HEK293 (cell line): ENCODE measurements around the gene ZSWIM6.

ENCODE experiments used
- CTCF ChIA-PET: fragments of 350-600 bp; formaldehyde crosslinking; extraction: SDS; loops from one replicate; lab custom pipeline; 2021; ENCODE audit warnings: antibody characterized with exemption; lab: Yijun Ruan, JAX
- POLR2A ChIA-PET: fragments of 300-600 bp; formaldehyde crosslinking; extraction: SDS; loops from one replicate; lab custom pipeline; 2020; ENCODE audit warnings: antibody characterized with exemption, inconsistent platforms; lab: Yijun Ruan, JAX
- H3K27ac ChIP-seq: fragments of 200-500 bp; sonication (Bioruptor generic); 2 replicates; pipeline ENCODE4 v1.5.1; 2014; ENCODE audit warnings: low read depth, low read length, control low read depth, inconsistent platforms; ENCODE audit errors: extremely low read depth
- H3K36me3 ChIP-seq, 2 experiments: fragments of 200-500 bp in 1 of 2; sonication (Bioruptor generic) in 1 of 2; 1 replicate in 1 of 2; 2 replicates in 1 of 2; pipeline ENCODE4 v1.5.1; 2014 to 2017; ENCODE audit warnings: inconsistent platforms in 2 of 2, low read length in 2 of 2; ENCODE audit not compliant: control insufficient read depth in 2 of 2, insufficient read depth in 1 of 2
- H3K4me1 ChIP-seq: fragments of 200-500 bp; sonication (Bioruptor generic); 2 replicates; pipeline ENCODE4 v1.5.1; 2014; ENCODE audit warnings: mild to moderate bottlenecking, low read length, inconsistent platforms; ENCODE audit not compliant: control insufficient read depth, insufficient read depth
- H3K4me3 ChIP-seq: 2 replicates; pipeline ENCODE4 v1.5.1; 2011; ENCODE audit warnings: low read depth, mild to moderate bottlenecking, control low read depth, low read length, moderate library complexity
- H3K9me3 ChIP-seq: fragments of 200-500 bp; sonication (Bioruptor generic); 2 replicates; pipeline ENCODE4 v1.5.1; 2014; ENCODE audit warnings: low read depth, low read length, inconsistent platforms; ENCODE audit not compliant: control insufficient read depth, insufficient read depth
- GFI1B ChIP-seq: fragments of 450-650 bp; formaldehyde crosslinking; IDR thresholded peaks from 2 replicates; pipeline ENCODE4 v1.5.1; 2016; ENCODE audit warnings: missing biosample characterization, missing genetic modification characterization
- KLF8 ChIP-seq: fragments of 450-650 bp; formaldehyde crosslinking; IDR thresholded peaks from 2 replicates; pipeline ENCODE4 v1.5.1; 2016; ENCODE audit warnings: missing biosample characterization, missing genetic modification characterization
- MZF1 ChIP-seq: fragments of 450-650 bp; formaldehyde crosslinking; IDR thresholded peaks from 2 replicates; pipeline ENCODE4 v1.5.1; 2017; ENCODE audit warnings: missing biosample characterization, missing genetic modification characterization, borderline replicate concordance
- OSR2 ChIP-seq: fragments of 450-650 bp; formaldehyde crosslinking; IDR thresholded peaks from 2 replicates; pipeline ENCODE4 v1.5.1; 2016; ENCODE audit warnings: missing biosample characterization, missing genetic modification characterization
- PRDM6 ChIP-seq: fragments of 450-650 bp; formaldehyde crosslinking; IDR thresholded peaks from 2 replicates; pipeline ENCODE4 v1.5.1; 2017; ENCODE audit warnings: missing biosample characterization, missing genetic modification characterization
- SALL2 ChIP-seq: fragments of 450-650 bp; formaldehyde crosslinking; IDR thresholded peaks from 2 replicates; pipeline ENCODE4 v1.5.0; 2017; ENCODE audit warnings: missing biosample characterization, mild to moderate bottlenecking, missing genetic modification characterization, borderline replicate concordance
- YY2 ChIP-seq: fragments of 450-650 bp; formaldehyde crosslinking; IDR thresholded peaks from 2 replicates; pipeline ENCODE4 v1.5.1; 2016; ENCODE audit warnings: missing biosample characterization, missing genetic modification characterization
- ZBTB11 ChIP-seq: fragments of 450-650 bp; formaldehyde crosslinking; conservative IDR thresholded peaks from 2 replicates; pipeline ENCODE4 v1.5.1; 2016; ENCODE audit warnings: low read depth, missing biosample characterization, missing genetic modification characterization
- ZFP3 ChIP-seq: fragments of 450-650 bp; formaldehyde crosslinking; IDR thresholded peaks from 2 replicates; pipeline ENCODE4 v1.5.1; 2016; ENCODE audit warnings: low read depth, missing biosample characterization, missing genetic modification characterization
- ZFP41 ChIP-seq: fragments of 450-650 bp; formaldehyde crosslinking; IDR thresholded peaks from 2 replicates; pipeline ENCODE4 v1.5.1; 2016; ENCODE audit warnings: missing biosample characterization, missing genetic modification characterization, borderline replicate concordance
- ZNF10 ChIP-seq: fragments of 450-650 bp; formaldehyde crosslinking; IDR thresholded peaks from 2 replicates; pipeline ENCODE4 v1.5.1; 2017; ENCODE audit warnings: missing biosample characterization, missing genetic modification characterization
- ZNF140 ChIP-seq: fragments of 450-650 bp; formaldehyde crosslinking; IDR thresholded peaks from 2 replicates; pipeline ENCODE4 v1.5.1; 2016; ENCODE audit warnings: missing biosample characterization, missing genetic modification characterization
- ZNF155 ChIP-seq: fragments of 450-650 bp; formaldehyde crosslinking; IDR thresholded peaks from 2 replicates; pipeline ENCODE4 v1.5.1; 2016; ENCODE audit warnings: missing biosample characterization, missing genetic modification characterization
- ZNF202 ChIP-seq: fragments of 450-650 bp; formaldehyde crosslinking; IDR thresholded peaks from 2 replicates; pipeline ENCODE4 v1.5.1; 2016; ENCODE audit warnings: missing biosample characterization, missing genetic modification characterization, borderline replicate concordance
- ZNF266 ChIP-seq: fragments of 450-650 bp; formaldehyde crosslinking; IDR thresholded peaks from 2 replicates; pipeline ENCODE4 v1.5.1; 2016; ENCODE audit warnings: missing biosample characterization, missing genetic modification characterization, low read depth
- ZNF280D ChIP-seq: fragments of 450-650 bp; formaldehyde crosslinking; IDR thresholded peaks from 2 replicates; pipeline ENCODE4 v1.5.1; 2016; ENCODE audit warnings: missing biosample characterization, missing genetic modification characterization
- ZNF391 ChIP-seq: fragments of 450-650 bp; formaldehyde crosslinking; IDR thresholded peaks from 2 replicates; pipeline ENCODE4 v1.5.1; 2016; ENCODE audit warnings: low read depth, missing biosample characterization, missing genetic modification characterization, borderline replicate concordance
- ZNF394 ChIP-seq: fragments of 450-650 bp; formaldehyde crosslinking; IDR thresholded peaks from 2 replicates; pipeline ENCODE4 v1.5.1; 2016; ENCODE audit warnings: missing biosample characterization, missing genetic modification characterization, mild to moderate bottlenecking, moderate library complexity, borderline replicate concordance
- ZNF529 ChIP-seq: fragments of 450-650 bp; formaldehyde crosslinking; IDR thresholded peaks from 2 replicates; pipeline ENCODE4 v1.5.1; 2017; ENCODE audit warnings: missing genetic modification characterization, missing biosample characterization; ENCODE audit not compliant: insufficient replicate concordance
- ZNF548 ChIP-seq: fragments of 450-650 bp; formaldehyde crosslinking; IDR thresholded peaks from 2 replicates; pipeline ENCODE4 v1.5.1; 2016; ENCODE audit warnings: missing biosample characterization, missing genetic modification characterization
- ZNF610 ChIP-seq: fragments of 450-650 bp; formaldehyde crosslinking; IDR thresholded peaks from 2 replicates; pipeline ENCODE4 v1.5.1; 2016; ENCODE audit warnings: missing biosample characterization, missing genetic modification characterization, borderline replicate concordance
- ZNF658 ChIP-seq: fragments of 450-650 bp; formaldehyde crosslinking; IDR thresholded peaks from 2 replicates; pipeline ENCODE4; 2016; ENCODE audit warnings: missing biosample characterization, missing genetic modification characterization
- ZNF660 ChIP-seq: fragments of 450-650 bp; IDR thresholded peaks from 2 replicates; pipeline ENCODE4 v1.5.1; 2018; ENCODE audit warnings: missing biosample characterization, mild to moderate bottlenecking, missing genetic modification characterization
- ZNF701 ChIP-seq: fragments of 450-650 bp; formaldehyde crosslinking; IDR thresholded peaks from 2 replicates; pipeline ENCODE4 v1.5.1; 2016; ENCODE audit warnings: missing biosample characterization, missing genetic modification characterization
- ZNF768 ChIP-seq: fragments of 450-650 bp; formaldehyde crosslinking; IDR thresholded peaks from 2 replicates; pipeline ENCODE4 v1.5.1; 2018; ENCODE audit warnings: missing biosample characterization, mild to moderate bottlenecking, missing genetic modification characterization

Gene ZSWIM6

GRCh38 chr5:61523997-61524396 is 191.9 kb downstream of the ZSWIM6 start:
- POLR2A ChIA-PET: no interaction called here
- no peaks in the 10 kb centered on the region for H3K9me3 ChIP-seq
- no peaks in the 10 kb centered on the region for H3K4me1 ChIP-seq
- no peak overlapping the region for H3K4me3 ChIP-seq
- CTCF ChIA-PET: no interaction called here
- H3K36me3 ChIP-seq: peaks cover 3 to 34% of the 10 kb centered on the region in 2 experiments; a peak in 2 of 3 replicates
- H3K27ac ChIP-seq: no peak overlapping the region
- TF ChIP-seq ZFP41 (no peak), ZNF266 (tag by site-specific recombination) (no peak), KLF8 (tag by site-specific recombination) (no peak), ZNF391 (tag by site-specific recombination) (no peak), ZNF701 (tag by site-specific recombination) (no peak), PRDM6 (no peak), GFI1B (tag by site-specific recombination) (no peak), OSR2 (tag by site-specific recombination) (no peak), ZNF280D (no peak), ZNF394 (tag by site-specific recombination) (no peak)

- peaks cover 3 to 47% of the 10 kb centered on the region in 2 experiments; a peak in 2 of 3 replicates for H3K36me3 ChIP-seq
- POLR2A ChIA-PET: no interaction called here
- CTCF ChIA-PET: interaction anchor here (0.5 kb wide), 1 partner anchor 191 kb away, joined by 3 read pairs; no protein-coding TSS in a partner anchor
Observed at GRCh38 chr5:61525512-61526206, 193.6 kb downstream of the ZSWIM6 start.

GRCh38 chr5:61526207-61526519 is 194.1 kb downstream of the ZSWIM6 start:
- CTCF ChIA-PET: interaction anchor here (0.6 kb wide), 1 partner anchor 77 kb away, joined by 3 read pairs; no protein-coding TSS in a partner anchor
- Histone ChIP-seq H3K27ac (no peak overlapping the region), H3K4me1 (no peaks in the 10 kb centered on the region), H3K9me3 (no peaks in the 10 kb centered on the region), H3K4me3 (no peak overlapping the region), H3K36me3 (peaks cover 3 to 47% of the 10 kb centered on the region in 2 experiments; a peak in 2 of 3 replicates)
- POLR2A ChIA-PET: no interaction called here
- TF ChIP-seq ZBTB11: no peak
- no peak for TF ChIP-seq ZNF10
- no peak for TF ChIP-seq MZF1 (tag by site-specific recombination)
- TF ChIP-seq ZNF768 (tag by site-specific recombination): no peak
- no peak for TF ChIP-seq ZNF202 (tag by site-specific recombination)
- no peak for TF ChIP-seq ZNF155 (tag by site-specific recombination)
- no peak for TF ChIP-seq YY2
- TF ChIP-seq ZNF610 (tag by site-specific recombination): no peak
- TF ChIP-seq SALL2 (tag by site-specific recombination): no peak
- TF ChIP-seq ZNF140 (tag by site-specific recombination): no peak
- TF ChIP-seq ZFP3 (tag by site-specific recombination): no peak
- TF ChIP-seq KLF8 (tag by site-specific recombination): no peak
- TF ChIP-seq ZNF660 (tag by site-specific recombination): no peak

More at GRCh38 chr5:61525512-61526206, 193.6 kb downstream of the ZSWIM6 start:
- Histone ChIP-seq H3K9me3 (no peaks in the 10 kb centered on the region), H3K4me3 (no peak overlapping the region), H3K4me1 (no peaks in the 10 kb centered on the region), H3K27ac (no peak overlapping the region)
- TF ChIP-seq OSR2 (tag by site-specific recombination) (no peak), ZNF202 (tag by site-specific recombination) (no peak), ZNF658 (no peak), ZNF529 (tag by site-specific recombination) (no peak), ZNF548 (tag by site-specific recombination) (no peak)
